ENCODE measurements around the gene ATF7. TPM values are rescaled to one million over a fixed set of nuclear protein-coding genes. Genes with fewer than 3 reads are reported as not detected.

The ATF7 gene
- total RNA-seq, 1 experiment from 2014 or later = 44.3 TPM

- Histone ChIP-seq H3K4me3 (ENCODE audit: low read depth, low read length, poor library complexity, severe bottlenecking) (no peak overlapping the region), H3K36me3 (ENCODE audit: insufficient read depth, low read length, poor library complexity, severe bottlenecking) (peaks cover 47% of the 10 kb centered on the region), H3K27ac (ENCODE audit: low read depth, low read length, poor library complexity, severe bottlenecking) (no peak overlapping the region), H3K4me1 (ENCODE audit: insufficient read depth, low read length, poor library complexity, severe bottlenecking) (no peaks in the 10 kb centered on the region), H3K27me3 (replicated peaks; ENCODE audit: insufficient read depth, low read depth, low read length, poor library complexity) (no peaks in the 10 kb centered on the region), H3K9me3 (ENCODE audit: low read depth, low read length, poor library complexity, severe bottlenecking) (no peaks in the 10 kb centered on the region)
- ChIA-PET CTCF (no interaction called here), POLR2A (ENCODE audit: low non-redundant PET) (no interaction called here)
- DNase-seq (ENCODE audit: low spot score) = no peak
- intact Hi-C loops (cut with micrococcal nuclease; ENCODE audit: unreplicated experiment) = no loop called here
- TF ChIP-seq EZH2 (IDR thresholded peaks at IDR 0.05; ENCODE audit: borderline replicate concordance, low read depth, low read length, poor library complexity, severe bottlenecking) (no peak), CTCF (conservative IDR thresholded peaks at IDR 0.05; ENCODE audit: low read depth, low read length) (no peak)
- BruUV-seq (replicated peaks) = no TSS peak
These were observed 141.3 kb downstream of the ATF7 start for GRCh38 chr12:53484686-53485575.

GRCh38 chr12:53483979-53484377 is 142.2 kb downstream of the ATF7 start:
- intact Hi-C loops (cut with micrococcal nuclease; ENCODE audit: unreplicated experiment) = no loop called here
- Histone ChIP-seq H3K27me3 (replicated peaks; ENCODE audit: insufficient read depth, low read depth, low read length, poor library complexity) (no peaks in the 10 kb centered on the region), H3K27ac (ENCODE audit: low read depth, low read length, poor library complexity, severe bottlenecking) (no peak overlapping the region), H3K4me1 (ENCODE audit: insufficient read depth, low read length, poor library complexity, severe bottlenecking) (no peaks in the 10 kb centered on the region), H3K9me3 (ENCODE audit: low read depth, low read length, poor library complexity, severe bottlenecking) (no peaks in the 10 kb centered on the region), H3K4me3 (ENCODE audit: low read depth, low read length, poor library complexity, severe bottlenecking) (no peak overlapping the region), H3K36me3 (ENCODE audit: insufficient read depth, low read length, poor library complexity, severe bottlenecking) (peaks cover 56% of the 10 kb centered on the region)
- POLR2A ChIA-PET (ENCODE audit: low non-redundant PET) = no interaction called here
- DNase-seq (ENCODE audit: low spot score) = no peak
- no TSS peak for BruUV-seq (replicated peaks)
- TF ChIP-seq CTCF (conservative IDR thresholded peaks at IDR 0.05; ENCODE audit: low read depth, low read length) (no peak), EZH2 (IDR thresholded peaks at IDR 0.05; ENCODE audit: borderline replicate concordance, low read depth, low read length, poor library complexity, severe bottlenecking) (no peak)
- CTCF ChIA-PET = interaction anchor here (0.6 kb wide), 1 partner anchor 25 kb away, joined by 3 read pairs; no protein-coding TSS in a partner anchor

GRCh38 chr12:53483225-53483978 is 142.8 kb downstream of the ATF7 start:
- ChIA-PET CTCF (interaction anchor here (0.6 kb wide), 2 partner anchors 25 to 95 kb away, joined by 3 to 6 read pairs; no protein-coding TSS in a partner anchor), POLR2A (ENCODE audit: low non-redundant PET) (no interaction called here)
- no peak overlapping the region for H3K27ac ChIP-seq (ENCODE audit: low read depth, low read length, poor library complexity, severe bottlenecking)
- no peaks in the 10 kb centered on the region for H3K9me3 ChIP-seq (ENCODE audit: low read depth, low read length, poor library complexity, severe bottlenecking)
- no peaks in the 10 kb centered on the region for H3K27me3 ChIP-seq (replicated peaks; ENCODE audit: insufficient read depth, low read depth, low read length, poor library complexity)
- H3K36me3 ChIP-seq (ENCODE audit: insufficient read depth, low read length, poor library complexity, severe bottlenecking) = peaks cover 62% of the 10 kb centered on the region
- intact Hi-C loops (cut with micrococcal nuclease; ENCODE audit: unreplicated experiment) = no loop called here
- no TSS peak for BruUV-seq (replicated peaks)
- no peak for DNase-seq (ENCODE audit: low spot score)
- H3K4me1 ChIP-seq (ENCODE audit: insufficient read depth, low read length, poor library complexity, severe bottlenecking) = no peaks in the 10 kb centered on the region
- H3K4me3 ChIP-seq (ENCODE audit: low read depth, low read length, poor library complexity, severe bottlenecking) = no peak overlapping the region
- no peak for TF ChIP-seq CTCF (conservative IDR thresholded peaks at IDR 0.05; ENCODE audit: low read depth, low read length)
- TF ChIP-seq EZH2 (IDR thresholded peaks at IDR 0.05; ENCODE audit: borderline replicate concordance, low read depth, low read length, poor library complexity, severe bottlenecking) = no peak
